HFFc6 (cell line): ENCODE results near the gene SSTR1. TPM values are rescaled to one million over a fixed set of nuclear protein-coding genes. Genes with fewer than 3 reads are reported as not detected.

Source experiments
- DNase-seq: peaks from one replicate; pipeline ENCODE4 v3.0.0-alpha.2; 2018
- H3K27ac Mint-ChIP-seq: 2 replicates; pipeline ENCODE4 v1.8.0; 2020; ENCODE audit warnings: mild to moderate bottlenecking, mixed read lengths
- H3K27me3 Mint-ChIP-seq: 2 replicates; pipeline ENCODE4 v1.8.0; 2021; ENCODE audit warnings: mild to moderate bottlenecking, moderate library complexity, mixed read lengths; ENCODE audit not compliant: insufficient read depth
- H3K36me3 Mint-ChIP-seq: 2 replicates; pipeline ENCODE4 v1.8.0; 2021; ENCODE audit warnings: low read depth, mixed read lengths
- H3K4me1 Mint-ChIP-seq: 2 replicates; pipeline ENCODE4 v1.8.0; 2020; ENCODE audit warnings: low read depth, mixed read lengths
- H3K4me3 Mint-ChIP-seq: 2 replicates; pipeline ENCODE4 v1.8.0; 2020; ENCODE audit warnings: mild to moderate bottlenecking, moderate library complexity, mixed read lengths
- H3K9me3 Mint-ChIP-seq: 2 replicates; pipeline ENCODE4 v1.8.0; 2020; ENCODE audit warnings: mild to moderate bottlenecking, mixed read lengths
- long read RNA-seq: library from polyadenylated mRNA; unstranded; transcript quantifications from one replicate; pipeline ENCODE4 v2.0.0, GENCODE V29; 2019
- total RNA-seq, 6 experiments: library from RNA; stranded (reverse); fragmentation: NEBNext Ultra II Directional; extraction: Animal tissue kit (Norgen Biotek cat#: 25700); gene quantifications; 2 replicates in 1 of 6; 3 replicates in 5 of 6; pipeline ENCODE4 v1.2.3, GENCODE V29; 2021
- TF ChIP-seq, protein P1 (sequence below): fragments of 200-600 bp; sonication (generic); IDR thresholded peaks from 2 replicates; pipeline ENCODE4 v1.5.0; 2021; ENCODE audit warnings: antibody characterized with exemption, mild to moderate bottlenecking

Gene SSTR1, protein sequence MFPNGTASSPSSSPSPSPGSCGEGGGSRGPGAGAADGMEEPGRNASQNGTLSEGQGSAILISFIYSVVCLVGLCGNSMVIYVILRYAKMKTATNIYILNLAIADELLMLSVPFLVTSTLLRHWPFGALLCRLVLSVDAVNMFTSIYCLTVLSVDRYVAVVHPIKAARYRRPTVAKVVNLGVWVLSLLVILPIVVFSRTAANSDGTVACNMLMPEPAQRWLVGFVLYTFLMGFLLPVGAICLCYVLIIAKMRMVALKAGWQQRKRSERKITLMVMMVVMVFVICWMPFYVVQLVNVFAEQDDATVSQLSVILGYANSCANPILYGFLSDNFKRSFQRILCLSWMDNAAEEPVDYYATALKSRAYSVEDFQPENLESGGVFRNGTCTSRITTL
- total RNA-seq: 100 to 1,000 TPM; 106 to 209 (median 120) TPM
- long read RNA-seq, partial matches to known transcripts: 0 of 104 reads
- long read RNA-seq, other reads (novel, unspliced or antisense): 104 of 104 reads

DNA sequence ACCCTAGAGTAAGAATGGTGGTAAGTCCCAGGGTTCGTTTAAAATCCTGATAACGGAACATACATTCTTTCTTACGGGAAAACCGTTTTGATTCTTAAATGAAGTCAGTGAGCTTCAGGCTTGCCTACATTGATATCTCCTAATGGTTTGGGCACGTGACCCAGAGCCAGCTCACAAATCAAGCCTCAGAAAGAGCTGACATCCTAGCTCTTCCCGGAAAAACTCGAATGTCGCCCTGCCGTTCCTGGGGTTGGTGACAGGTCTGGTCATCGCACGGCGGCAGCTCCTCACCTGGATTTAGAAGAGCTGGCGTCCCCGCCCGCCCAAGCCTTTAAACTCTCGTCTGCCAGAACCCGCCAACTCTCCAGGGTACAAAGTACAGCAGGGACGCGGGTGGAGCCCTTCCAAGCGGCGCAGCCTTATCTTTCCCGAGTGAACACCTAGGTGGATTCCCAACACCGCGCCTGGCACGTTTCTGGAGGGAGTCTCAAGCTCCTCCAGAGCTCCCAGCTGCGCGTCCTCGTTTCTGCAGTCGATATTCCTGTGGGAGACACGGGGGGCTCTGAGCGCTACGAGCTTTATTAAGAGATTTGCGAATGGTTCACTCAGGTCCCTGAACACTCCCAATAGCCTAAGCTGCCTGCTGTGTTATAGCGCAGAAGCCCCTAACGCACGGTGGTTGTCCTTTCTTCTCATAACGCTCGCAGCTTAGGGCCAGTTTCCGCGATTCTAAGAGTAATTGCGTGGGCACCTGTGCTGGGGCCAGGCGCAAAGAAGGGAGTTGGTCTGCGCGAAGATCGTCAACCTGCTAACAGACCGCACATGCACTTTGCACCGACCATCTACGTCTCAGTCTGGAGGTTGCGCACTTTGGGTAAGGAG lies at the start of gene SSTR1:
Gene SSTR1, plus strand, starts transcription at position 169 of the 882 bp plus-strand sequence. CDS start 1,486 bp downstream, outside the sequence.
- Mint-ChIP-seq H3K4me1 (peaks cover 56% of the 10 kb centered on the region), H3K9me3 (peaks cover 4% of the 10 kb centered on the region), H3K36me3 (peaks cover 49% of the 10 kb centered on the region), H3K27ac (peak within 1 kb of the TSS; percentile 96), H3K4me3 (peak within 1 kb of the TSS; percentile 98), H3K27me3 (peaks cover 5% of the 10 kb centered on the region)
- TF ChIP-seq, protein P1, sequence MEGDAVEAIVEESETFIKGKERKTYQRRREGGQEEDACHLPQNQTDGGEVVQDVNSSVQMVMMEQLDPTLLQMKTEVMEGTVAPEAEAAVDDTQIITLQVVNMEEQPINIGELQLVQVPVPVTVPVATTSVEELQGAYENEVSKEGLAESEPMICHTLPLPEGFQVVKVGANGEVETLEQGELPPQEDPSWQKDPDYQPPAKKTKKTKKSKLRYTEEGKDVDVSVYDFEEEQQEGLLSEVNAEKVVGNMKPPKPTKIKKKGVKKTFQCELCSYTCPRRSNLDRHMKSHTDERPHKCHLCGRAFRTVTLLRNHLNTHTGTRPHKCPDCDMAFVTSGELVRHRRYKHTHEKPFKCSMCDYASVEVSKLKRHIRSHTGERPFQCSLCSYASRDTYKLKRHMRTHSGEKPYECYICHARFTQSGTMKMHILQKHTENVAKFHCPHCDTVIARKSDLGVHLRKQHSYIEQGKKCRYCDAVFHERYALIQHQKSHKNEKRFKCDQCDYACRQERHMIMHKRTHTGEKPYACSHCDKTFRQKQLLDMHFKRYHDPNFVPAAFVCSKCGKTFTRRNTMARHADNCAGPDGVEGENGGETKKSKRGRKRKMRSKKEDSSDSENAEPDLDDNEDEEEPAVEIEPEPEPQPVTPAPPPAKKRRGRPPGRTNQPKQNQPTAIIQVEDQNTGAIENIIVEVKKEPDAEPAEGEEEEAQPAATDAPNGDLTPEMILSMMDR: no peak
- DNase-seq: no peak

DNA sequence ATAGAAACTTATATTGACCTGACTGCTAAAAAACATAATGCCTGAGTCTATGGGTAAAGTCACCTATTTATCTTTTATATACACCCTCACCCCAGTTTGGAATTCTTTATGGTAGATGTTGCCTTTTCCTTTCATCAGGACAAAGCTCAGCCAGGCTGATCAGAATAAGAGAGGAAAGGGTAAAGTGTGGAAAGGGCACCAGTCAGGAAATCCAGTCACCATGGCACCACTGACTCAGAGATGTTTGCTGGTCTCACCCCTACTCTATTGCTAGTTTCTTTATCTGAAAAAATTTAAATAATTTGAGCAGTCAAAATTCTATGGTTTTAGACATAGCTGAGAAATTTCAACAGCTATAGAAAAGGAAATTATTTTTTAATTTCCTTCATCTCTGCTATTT lies 49.2 kb upstream of the SSTR1 start:
- DNase-seq: no peak
- Mint-ChIP-seq H3K36me3 (no peaks in the 10 kb centered on the region), H3K9me3 (no peaks in the 10 kb centered on the region), H3K27me3 (no peaks in the 10 kb centered on the region), H3K4me3 (no peak overlapping the region), H3K4me1 (peaks cover 21% of the 10 kb centered on the region), H3K27ac (no peak overlapping the region)
- TF ChIP-seq, protein P1: no peak

DNA sequence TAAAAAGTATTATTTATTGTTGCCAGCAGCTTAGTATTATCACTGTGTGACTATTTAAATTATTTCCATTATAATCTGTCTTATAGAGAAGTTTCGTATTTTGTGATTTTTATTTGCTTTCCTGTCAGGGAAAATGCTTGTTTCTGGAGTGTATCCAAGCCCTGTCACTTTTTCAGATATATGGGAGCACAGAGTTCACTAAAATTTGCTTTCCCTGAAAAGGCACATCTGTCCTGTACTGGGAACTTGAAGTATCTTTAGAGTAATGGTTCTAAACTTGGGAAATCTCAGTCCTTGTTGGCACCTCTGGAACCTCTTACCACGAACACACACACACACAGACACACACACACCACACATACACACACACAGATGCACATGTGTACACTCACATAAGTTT lies 39.3 kb upstream of the SSTR1 start:
- Mint-ChIP-seq H3K27ac (no peak overlapping the region), H3K9me3 (no peaks in the 10 kb centered on the region), H3K36me3 (no peaks in the 10 kb centered on the region), H3K27me3 (no peaks in the 10 kb centered on the region), H3K4me1 (peaks cover 18% of the 10 kb centered on the region), H3K4me3 (no peak overlapping the region)
- DNase-seq: no peak
- TF ChIP-seq, protein P1: no peak

- H3K36me3 Mint-ChIP-seq: no peaks in the 10 kb centered on the region
- DNase-seq: peak; percentile 25
- no peak overlapping the region for H3K4me3 Mint-ChIP-seq
- H3K9me3 Mint-ChIP-seq: no peaks in the 10 kb centered on the region
- peaks cover 10% of the 10 kb centered on the region for H3K4me1 Mint-ChIP-seq
- TF ChIP-seq, protein P1: no peak
- H3K27me3 Mint-ChIP-seq: no peaks in the 10 kb centered on the region; the same call in 1 of the 2 replicates
- no peak overlapping the region for H3K27ac Mint-ChIP-seq
Measured at GRCh38 chr14:38171197-38171596, 36.5 kb upstream of the SSTR1 start.

GRCh38 chr14:38174711-38175110 lies 33.0 kb upstream of the SSTR1 start:
- Mint-ChIP-seq H3K4me1 (peaks cover 10% of the 10 kb centered on the region), H3K4me3 (no peak overlapping the region), H3K9me3 (no peaks in the 10 kb centered on the region), H3K36me3 (0 out of 2 replicates have a peak, but pooled peaks cover 6% of the 10 kb centered on the region), H3K27ac (no peak overlapping the region), H3K27me3 (peaks cover 1% of the 10 kb centered on the region; the same call in 1 of the 2 replicates)
- TF ChIP-seq, protein P1: no peak
- DNase-seq: no peak
